Measurements from ENCODE around the gene CCSER1.

DNA sequence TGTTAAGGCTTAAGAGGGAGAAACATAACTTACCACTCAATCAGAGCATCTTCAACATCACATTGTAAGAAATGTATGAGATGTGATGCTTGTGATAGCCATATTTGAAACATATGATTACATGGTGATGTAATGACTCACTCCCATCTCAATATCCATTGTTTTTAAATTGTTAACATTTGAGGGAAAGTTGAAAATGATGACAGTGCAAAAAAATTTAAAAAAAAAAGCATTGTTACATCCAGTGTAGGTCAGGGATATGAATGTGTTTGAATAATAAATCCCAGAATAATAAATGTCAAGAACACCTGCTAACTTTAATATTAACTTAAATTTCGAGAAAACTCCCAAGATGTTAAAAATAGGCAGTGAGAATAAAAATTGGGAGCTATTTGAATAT is 6.4 kb upstream of the CCSER1 start:
- TF ChIP-seq, protein P1, sequence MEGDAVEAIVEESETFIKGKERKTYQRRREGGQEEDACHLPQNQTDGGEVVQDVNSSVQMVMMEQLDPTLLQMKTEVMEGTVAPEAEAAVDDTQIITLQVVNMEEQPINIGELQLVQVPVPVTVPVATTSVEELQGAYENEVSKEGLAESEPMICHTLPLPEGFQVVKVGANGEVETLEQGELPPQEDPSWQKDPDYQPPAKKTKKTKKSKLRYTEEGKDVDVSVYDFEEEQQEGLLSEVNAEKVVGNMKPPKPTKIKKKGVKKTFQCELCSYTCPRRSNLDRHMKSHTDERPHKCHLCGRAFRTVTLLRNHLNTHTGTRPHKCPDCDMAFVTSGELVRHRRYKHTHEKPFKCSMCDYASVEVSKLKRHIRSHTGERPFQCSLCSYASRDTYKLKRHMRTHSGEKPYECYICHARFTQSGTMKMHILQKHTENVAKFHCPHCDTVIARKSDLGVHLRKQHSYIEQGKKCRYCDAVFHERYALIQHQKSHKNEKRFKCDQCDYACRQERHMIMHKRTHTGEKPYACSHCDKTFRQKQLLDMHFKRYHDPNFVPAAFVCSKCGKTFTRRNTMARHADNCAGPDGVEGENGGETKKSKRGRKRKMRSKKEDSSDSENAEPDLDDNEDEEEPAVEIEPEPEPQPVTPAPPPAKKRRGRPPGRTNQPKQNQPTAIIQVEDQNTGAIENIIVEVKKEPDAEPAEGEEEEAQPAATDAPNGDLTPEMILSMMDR (IDR thresholded peaks at IDR 0.05 in 8 of 11, conservative IDR thresholded peaks at IDR 0.05 in 3 of 11), result no peak
- no peak for TF ChIP-seq POLR2A (IDR thresholded peaks at IDR 0.05)
